ENCODE data around the gene NR1I3.

- TF ChIP-seq, protein P1, sequence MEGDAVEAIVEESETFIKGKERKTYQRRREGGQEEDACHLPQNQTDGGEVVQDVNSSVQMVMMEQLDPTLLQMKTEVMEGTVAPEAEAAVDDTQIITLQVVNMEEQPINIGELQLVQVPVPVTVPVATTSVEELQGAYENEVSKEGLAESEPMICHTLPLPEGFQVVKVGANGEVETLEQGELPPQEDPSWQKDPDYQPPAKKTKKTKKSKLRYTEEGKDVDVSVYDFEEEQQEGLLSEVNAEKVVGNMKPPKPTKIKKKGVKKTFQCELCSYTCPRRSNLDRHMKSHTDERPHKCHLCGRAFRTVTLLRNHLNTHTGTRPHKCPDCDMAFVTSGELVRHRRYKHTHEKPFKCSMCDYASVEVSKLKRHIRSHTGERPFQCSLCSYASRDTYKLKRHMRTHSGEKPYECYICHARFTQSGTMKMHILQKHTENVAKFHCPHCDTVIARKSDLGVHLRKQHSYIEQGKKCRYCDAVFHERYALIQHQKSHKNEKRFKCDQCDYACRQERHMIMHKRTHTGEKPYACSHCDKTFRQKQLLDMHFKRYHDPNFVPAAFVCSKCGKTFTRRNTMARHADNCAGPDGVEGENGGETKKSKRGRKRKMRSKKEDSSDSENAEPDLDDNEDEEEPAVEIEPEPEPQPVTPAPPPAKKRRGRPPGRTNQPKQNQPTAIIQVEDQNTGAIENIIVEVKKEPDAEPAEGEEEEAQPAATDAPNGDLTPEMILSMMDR (IDR thresholded peaks at IDR 0.05; ENCODE audit: low read length): no peak
- TF ChIP-seq EZH2 (IDR thresholded peaks at IDR 0.05; ENCODE audit: borderline replicate concordance, low read length): no peak
These were observed 55.8 kb downstream of the NR1I3 start for GRCh38 chr1:161182214-161182613.
